A673 (cell line): Measurements from ENCODE around the gene TRAF6. TPM values are rescaled to one million over a fixed set of nuclear protein-coding genes. Genes with fewer than 3 reads are reported as not detected.

Experiments
- BruUV-seq: library from RNA; stranded (reverse); fragments of 400-500 nt; replicated peaks from 2 replicates; lab custom pipeline; 2021; lab: Mats Ljungman, UMichigan
- CTCF ChIA-PET: fragments of 300-600 bp; sonication (Branson Sonifier 250); formaldehyde crosslinking; loops from one replicate; lab custom pipeline; 2022; ENCODE audit warnings: antibody characterized with exemption; lab: Charles Lee
- POLR2A ChIA-PET: fragments of 300-600 bp; sonication (Branson Sonifier 250); formaldehyde crosslinking; loops from one replicate; lab custom pipeline; 2022; ENCODE audit warnings: antibody characterized with exemption; ENCODE audit not compliant: low non-redundant PET; lab: Charles Lee
- DNase-seq: peaks from one replicate; pipeline ENCODE4 v3.0.0-alpha.2; 2015; ENCODE audit warnings: low spot score
- H3K27ac ChIP-seq: fragments of 200-600 bp; sonication (generic); 2 replicates; pipeline ENCODE4 v1.5.1; 2016; ENCODE audit warnings: mixed run types, low read depth, mild to moderate bottlenecking, mixed read lengths, antibody characterized with exemption, low read length; ENCODE audit not compliant: poor library complexity, severe bottlenecking
- H3K27me3 ChIP-seq: fragments of 200-600 bp; sonication (generic); replicated peaks from 2 replicates; pipeline ENCODE4 v1.6.1; 2017; ENCODE audit warnings: mixed run types, low read depth, mild to moderate bottlenecking, mixed read lengths, antibody characterized with exemption, low read length; ENCODE audit not compliant: insufficient read depth, poor library complexity
- H3K36me3 ChIP-seq: fragments of 200-600 bp; sonication (generic); 2 replicates; pipeline ENCODE4 v1.6.1; 2016; ENCODE audit warnings: mixed run types, mild to moderate bottlenecking, mixed read lengths, antibody characterized with exemption, low read length; ENCODE audit not compliant: insufficient read depth, poor library complexity, severe bottlenecking
- H3K4me1 ChIP-seq: fragments of 200-600 bp; sonication (generic); 2 replicates; pipeline ENCODE4 v1.6.1; 2017; ENCODE audit warnings: mixed run types, mild to moderate bottlenecking, mixed read lengths, antibody characterized with exemption, low read length; ENCODE audit not compliant: insufficient read depth, poor library complexity, severe bottlenecking
- H3K4me3 ChIP-seq: fragments of 200-600 bp; sonication (generic); 2 replicates; pipeline ENCODE4 v1.5.1; 2016; ENCODE audit warnings: low read depth, mixed run types, mild to moderate bottlenecking, mixed read lengths, low read length; ENCODE audit not compliant: poor library complexity, severe bottlenecking
- H3K9me3 ChIP-seq: fragments of 200-600 bp; sonication (generic); 2 replicates; pipeline ENCODE4 v1.6.1; 2016; ENCODE audit warnings: mixed run types, low read depth, mild to moderate bottlenecking, mixed read lengths, antibody characterized with exemption, low read length; ENCODE audit not compliant: poor library complexity, severe bottlenecking
- CTCF ChIP-seq: fragments of 300-800, 200-600 bp; sonication (generic); conservative IDR thresholded peaks from 2 replicates; pipeline ENCODE4 v1.5.1; 2017; ENCODE audit warnings: low read depth, mild to moderate bottlenecking, antibody characterized with exemption, low read length, moderate library complexity, mixed read lengths
- EZH2 ChIP-seq: fragments of 200-600 bp; sonication (generic); IDR thresholded peaks from 2 replicates; pipeline ENCODE4 v1.6.1; 2017; ENCODE audit warnings: borderline replicate concordance, low read depth, mild to moderate bottlenecking, mixed read lengths, antibody characterized with exemption, low read length; ENCODE audit not compliant: poor library complexity, severe bottlenecking
- intact Hi-C: fragments of 100-400 bp; cut with micrococcal nuclease; formaldehyde crosslinking; loops from one replicate; pipeline ENCODE4 v1.10.0; 2022; ENCODE audit not compliant: unreplicated experiment
- total RNA-seq: library from RNA; stranded (reverse); gene quantifications from 2 replicates; pipeline ENCODE4 v1.2.3, GENCODE V29; 2021

Gene TRAF6
- total RNA-seq, 1 experiment from 2014 or later, result 28.6 TPM

GRCh38 chr11:36453678-36454077, 56.4 kb downstream of the TRAF6 start:
- BruUV-seq, result no TSS peak
- H3K27ac ChIP-seq, result no peak overlapping the region
- intact Hi-C loops, result loop anchor here (5.0 kb wide), 1 partner anchor 51 kb away; no protein-coding TSS in a partner anchor
- ChIA-PET POLR2A (no interaction called here), CTCF (no interaction called here)
- peaks cover 15% of the 10 kb centered on the region for H3K36me3 ChIP-seq
- H3K4me3 ChIP-seq, result no peak overlapping the region
- no peak for DNase-seq
- no peak for TF ChIP-seq CTCF
- TF ChIP-seq EZH2, result no peak
- no peaks in the 10 kb centered on the region for H3K9me3 ChIP-seq
- H3K27me3 ChIP-seq, result no peaks in the 10 kb centered on the region
- H3K4me1 ChIP-seq, result peaks cover 19% of the 10 kb centered on the region

- Histone ChIP-seq H3K4me3 (no peak overlapping the region), H3K9me3 (no peaks in the 10 kb centered on the region), H3K36me3 (peaks cover 15% of the 10 kb centered on the region), H3K27me3 (no peaks in the 10 kb centered on the region), H3K4me1 (peaks cover 19% of the 10 kb centered on the region), H3K27ac (no peak overlapping the region)
- intact Hi-C loops, result loop anchor here (5.0 kb wide), 1 partner anchor 51 kb away; no protein-coding TSS in a partner anchor
- CTCF ChIA-PET, result no interaction called here
- DNase-seq, result no peak
- POLR2A ChIA-PET, result no interaction called here
- BruUV-seq, result no TSS peak
- TF ChIP-seq EZH2 (no peak), CTCF (no peak)
These were observed 57.1 kb downstream of the TRAF6 start for GRCh38 chr11:36452961-36453360.

GRCh38 chr11:36452236-36452940, 57.7 kb downstream of the TRAF6 start:
- TF ChIP-seq EZH2 (no peak), CTCF (no peak)

More at GRCh38 chr11:36452236-36452940, 57.7 kb downstream of the TRAF6 start:
- POLR2A ChIA-PET, result no interaction called here
- no peaks in the 10 kb centered on the region for H3K27me3 ChIP-seq
- H3K4me3 ChIP-seq, result no peak overlapping the region
- no peak for DNase-seq
- intact Hi-C loops, result loop anchor here (5.0 kb wide), 1 partner anchor 50 kb away; no protein-coding TSS in a partner anchor
- CTCF ChIA-PET, result interaction anchor here (0.8 kb wide), 1 partner anchor 77 kb away, joined by 10 read pairs; no protein-coding TSS in a partner anchor
- H3K36me3 ChIP-seq, result peaks cover 15% of the 10 kb centered on the region
- H3K4me1 ChIP-seq, result peaks cover 23% of the 10 kb centered on the region
- no peaks in the 10 kb centered on the region for H3K9me3 ChIP-seq
- BruUV-seq, result no TSS peak
- no peak overlapping the region for H3K27ac ChIP-seq
